ENCODE measurements around the gene FGGY. TPM values are rescaled to one million over a fixed set of nuclear protein-coding genes. Genes with fewer than 3 reads are reported as not detected.

FGGY gene
- total RNA-seq, 1 experiment from 2014 or later, result 14.6 TPM

DNA sequence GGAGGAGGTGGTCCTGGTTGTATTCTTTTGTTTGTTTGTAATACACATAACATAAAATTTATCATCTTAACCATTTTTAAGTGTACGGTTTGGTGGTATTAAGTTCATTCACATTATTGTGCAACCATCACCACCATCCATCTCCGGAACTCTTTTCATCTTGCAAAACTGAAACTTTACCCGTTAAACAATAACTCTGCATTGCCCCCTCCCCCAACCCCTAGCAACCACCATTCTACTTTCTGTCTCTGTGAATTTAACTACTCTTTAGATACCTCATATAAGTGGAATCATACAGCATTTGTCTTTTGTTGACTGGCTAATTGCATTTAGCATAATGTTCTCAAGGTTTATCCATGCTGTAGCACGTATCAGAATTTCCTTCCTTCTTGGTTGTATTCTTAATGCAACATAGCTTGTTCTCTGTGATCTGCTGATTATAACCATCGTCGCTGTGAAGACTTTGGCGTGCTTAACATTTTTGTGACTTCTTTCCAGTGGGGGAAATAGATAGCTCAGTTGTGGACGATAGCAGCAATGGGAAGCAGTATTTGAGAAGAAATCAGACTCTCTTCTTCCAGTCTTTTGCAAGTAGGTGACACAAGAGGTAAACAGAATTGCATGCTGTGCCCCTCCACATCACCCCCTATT lies 400.4 kb downstream of the FGGY start:
- no peak overlapping the region for H3K4ac ChIP-seq (ENCODE audit: low read depth, low read length)
- H3K27me3 ChIP-seq (ENCODE audit: insufficient read depth, low read length), result no peaks in the 10 kb centered on the region
- no peak overlapping the region for H4K8ac ChIP-seq (replicated peaks; ENCODE audit: insufficient read length, low read depth, low read length)
- H3K27ac Mint-ChIP-seq, result peak overlapping the region; percentile 4 to 90 (median 32); a peak in 4 of 7 replicates
- H2BK120ac ChIP-seq (ENCODE audit: low read depth, low read length, poor library complexity, severe bottlenecking), result no peak overlapping the region
- peaks cover 0 to 2% (median 0%) of the 10 kb centered on the region in 3 experiments; a peak in 2 of 7 replicates for H3K36me3 Mint-ChIP-seq (ENCODE audit: insufficient read depth in 1 of 3, low read depth in 3 of 3)
- no peak overlapping the region for H4K5ac ChIP-seq (ENCODE audit: insufficient read length, low read depth, low read length)
- no peak overlapping the region for H3K23ac ChIP-seq (ENCODE audit: insufficient read length, low read depth, low read length)
- no peak overlapping the region for H3K4me2 ChIP-seq (ENCODE audit: insufficient read depth, insufficient read length, low read length)
- H3K79me1 ChIP-seq (ENCODE audit: insufficient read depth, low read depth, low read length, poor library complexity, severe bottlenecking), result no peaks in the 10 kb centered on the region
- no peaks in the 10 kb centered on the region for H3K23me2 ChIP-seq (ENCODE audit: insufficient read length, low read depth, low read length, poor library complexity, severe bottlenecking)
- no peaks in the 10 kb centered on the region for H3K4me1 ChIP-seq (ENCODE audit: insufficient read depth, low read length)
- H3K14ac ChIP-seq (ENCODE audit: insufficient read depth, low read length), result no peak overlapping the region
- WGBS (ENCODE audit: extremely low coverage, insufficient read length, low lambda C conversion rate), result no CpG with 5 or more reads among the region's 8 CpGs
- no peak overlapping the region for H4K91ac ChIP-seq (ENCODE audit: insufficient read length, low read depth, low read length)
- H2AK5ac ChIP-seq (ENCODE audit: insufficient read length, low read length), result no peak overlapping the region
- no peak overlapping the region for H2BK12ac ChIP-seq (ENCODE audit: insufficient read length, low read depth, low read length)
- H3K9me3 ChIP-seq (ENCODE audit: control insufficient read depth, low read depth, low read length), result no peaks in the 10 kb centered on the region
- H3K79me2 ChIP-seq (ENCODE audit: insufficient read depth, low read length), result no peaks in the 10 kb centered on the region
- H2AFZ ChIP-seq (ENCODE audit: low read length), result no peak overlapping the region
- no peak overlapping the region for H3K4me3 Mint-ChIP-seq
- H3K9ac ChIP-seq (ENCODE audit: extremely low read depth, insufficient read length, low read length), result no peak overlapping the region
- no peaks in the 10 kb centered on the region for H4K20me1 ChIP-seq (ENCODE audit: control insufficient read depth, insufficient read depth, insufficient read length)
- H2BK20ac ChIP-seq (ENCODE audit: low read depth, low read length, poor library complexity, severe bottlenecking), result no peak overlapping the region
- no peak overlapping the region for H3T11ph ChIP-seq (ENCODE audit: low read length)
- H3K27me3 Mint-ChIP-seq (ENCODE audit: low read depth), result no peaks in the 10 kb centered on the region
- DNase-seq, result no peak
- no peak overlapping the region for H3K18ac ChIP-seq (ENCODE audit: insufficient read length, low read depth, low read length)
- no peak overlapping the region for H2BK15ac ChIP-seq (ENCODE audit: low read depth, low read length)
- no peak overlapping the region for H2BK5ac ChIP-seq (ENCODE audit: insufficient read length, low read length)
- H3K4me1 Mint-ChIP-seq, result peaks cover 23 to 27% of the 10 kb centered on the region in 2 experiments
- no peak overlapping the region for H3K56ac ChIP-seq (ENCODE audit: insufficient read length, low read depth, low read length)
- TF ChIP-seq, protein P1, sequence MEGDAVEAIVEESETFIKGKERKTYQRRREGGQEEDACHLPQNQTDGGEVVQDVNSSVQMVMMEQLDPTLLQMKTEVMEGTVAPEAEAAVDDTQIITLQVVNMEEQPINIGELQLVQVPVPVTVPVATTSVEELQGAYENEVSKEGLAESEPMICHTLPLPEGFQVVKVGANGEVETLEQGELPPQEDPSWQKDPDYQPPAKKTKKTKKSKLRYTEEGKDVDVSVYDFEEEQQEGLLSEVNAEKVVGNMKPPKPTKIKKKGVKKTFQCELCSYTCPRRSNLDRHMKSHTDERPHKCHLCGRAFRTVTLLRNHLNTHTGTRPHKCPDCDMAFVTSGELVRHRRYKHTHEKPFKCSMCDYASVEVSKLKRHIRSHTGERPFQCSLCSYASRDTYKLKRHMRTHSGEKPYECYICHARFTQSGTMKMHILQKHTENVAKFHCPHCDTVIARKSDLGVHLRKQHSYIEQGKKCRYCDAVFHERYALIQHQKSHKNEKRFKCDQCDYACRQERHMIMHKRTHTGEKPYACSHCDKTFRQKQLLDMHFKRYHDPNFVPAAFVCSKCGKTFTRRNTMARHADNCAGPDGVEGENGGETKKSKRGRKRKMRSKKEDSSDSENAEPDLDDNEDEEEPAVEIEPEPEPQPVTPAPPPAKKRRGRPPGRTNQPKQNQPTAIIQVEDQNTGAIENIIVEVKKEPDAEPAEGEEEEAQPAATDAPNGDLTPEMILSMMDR (conservative IDR thresholded peaks at IDR 0.05), result no peak
- no peak overlapping the region for H3K27ac ChIP-seq (ENCODE audit: insufficient read length, low read depth, low read length)
- no peaks in the 10 kb centered on the region for H3K9me3 Mint-ChIP-seq
